BLaER1 treated with 17β-estradiol and CSF1 and Interleukin-3, amounts not matched to agents 10 nM and 100 nM (cell line): ENCODE data around the gene MADCAM1.

Experiments
- H3K27ac ChIP-seq, 11 experiments: shearing (Covaris generic); formaldehyde crosslinking; 2 replicates each; pipeline ENCODE4 v1.8.1; 2022
- H3K27me3 ChIP-seq, 11 experiments: shearing (Covaris generic); formaldehyde crosslinking; 2 replicates each; pipeline ENCODE4 v1.8.1; 2022
- H3K36me3 ChIP-seq, 11 experiments: shearing (Covaris generic); formaldehyde crosslinking; 2 replicates each; pipeline ENCODE4 v1.8.1; 2022
- H3K4me1 ChIP-seq, 10 experiments: shearing (Covaris generic); formaldehyde crosslinking; 2 replicates each; pipeline ENCODE4 v1.8.1; 2022
- H3K4me2 ChIP-seq, 11 experiments: shearing (Covaris generic); formaldehyde crosslinking; 2 replicates each; pipeline ENCODE4 v1.8.1; 2022
- H3K4me3 ChIP-seq, 10 experiments: shearing (Covaris generic); formaldehyde crosslinking; 2 replicates each; pipeline ENCODE4 v1.8.1; 2022
- H3K9ac ChIP-seq, 11 experiments: shearing (Covaris generic); formaldehyde crosslinking; 2 replicates each; pipeline ENCODE4 v1.8.1; 2022
- H3K9me3 ChIP-seq, 11 experiments: shearing (Covaris generic); formaldehyde crosslinking; replicated peaks in 1 of 11; 2 replicates each; pipeline ENCODE4 v1.8.1; 2022
- H4K20me1 ChIP-seq, 11 experiments: shearing (Covaris generic); formaldehyde crosslinking; 2 replicates each; pipeline ENCODE4 v1.8.1; 2022
- Cebpa-rat ChIP-seq, 11 experiments: shearing (Covaris generic); IDR thresholded peaks; 2 replicates each; pipeline ENCODE4 v1.8.1; 2022

The MADCAM1 gene

DNA sequence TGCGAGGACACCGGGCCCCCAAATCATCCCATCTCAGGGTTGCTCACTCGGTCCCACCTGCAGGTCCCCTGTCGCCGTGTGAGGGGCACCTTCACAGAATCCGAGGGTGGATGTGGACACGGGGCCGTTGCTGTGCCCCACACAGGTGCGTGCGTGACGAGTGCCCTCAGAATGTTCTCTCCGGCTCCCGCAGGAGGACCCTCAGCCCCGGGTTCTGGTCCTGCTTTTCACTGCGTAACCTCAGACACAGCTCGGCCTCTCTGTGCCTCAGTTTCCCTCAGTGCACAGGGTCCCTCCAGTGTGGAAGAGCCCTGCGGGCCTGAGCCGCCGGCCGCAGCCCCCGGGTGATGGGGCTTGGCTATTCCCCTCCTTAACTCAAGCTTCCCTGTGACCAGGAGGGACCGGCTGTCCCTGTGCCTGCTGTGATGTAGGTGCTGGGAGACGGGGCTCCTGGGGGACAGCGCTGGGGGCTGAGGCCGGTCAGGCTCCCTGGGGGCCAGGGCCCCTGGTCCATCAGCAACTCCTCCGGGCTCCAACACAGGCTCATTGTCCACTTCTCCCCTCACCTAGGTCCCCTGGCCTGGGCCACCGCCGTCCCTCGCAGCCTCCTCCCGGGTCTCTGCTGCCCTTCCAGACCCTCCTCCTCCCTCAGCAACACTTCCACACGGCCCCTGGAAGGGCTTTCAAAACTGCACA lies 40.3 kb upstream of the MADCAM1 start:
- Histone ChIP-seq H4K20me1 (no peaks in the 10 kb centered on the region), H3K4me3 (no peak overlapping the region), H3K4me2 (no peak overlapping the region), H3K27ac (no peak overlapping the region), H3K27me3 (no peaks in the 10 kb centered on the region), H3K9me3 (peaks cover 42 to 73% (median 51%) of the 10 kb centered on the region in 11 experiments), H3K9ac (no peak overlapping the region), H3K36me3 (no peaks in the 10 kb centered on the region), H3K4me1 (no peaks in the 10 kb centered on the region)
- no peak for TF ChIP-seq Cebpa-rat (IDR thresholded peaks at IDR 0.05)

DNA sequence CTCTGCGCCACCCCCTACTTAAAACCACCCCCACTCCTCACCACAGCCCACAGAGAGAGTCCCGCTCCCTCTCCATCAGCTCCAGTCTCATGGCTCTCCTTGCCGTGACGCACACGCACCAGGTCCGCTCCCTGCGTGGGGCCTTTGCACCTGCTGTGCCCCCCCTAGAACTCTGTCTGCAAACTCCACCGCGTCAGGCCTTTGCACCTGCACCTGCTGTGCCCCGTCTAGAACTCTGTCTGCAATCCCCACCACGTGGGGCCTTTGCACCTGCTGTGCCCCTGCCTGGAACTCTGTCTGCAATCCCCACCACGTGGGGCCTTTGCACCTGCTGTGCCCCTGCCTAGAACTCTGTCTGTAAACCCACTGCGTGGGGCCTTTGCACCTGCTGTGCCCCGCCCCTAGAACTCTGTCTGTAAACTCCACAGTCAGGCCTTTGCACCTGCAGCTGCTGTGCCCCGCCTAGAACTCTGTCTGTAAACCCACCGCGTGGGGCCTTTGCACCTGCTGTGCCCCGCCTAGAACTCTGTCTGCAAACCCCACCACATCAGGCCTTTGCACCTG lies 39.7 kb upstream of the MADCAM1 start:
- Histone ChIP-seq H3K9me3 (peaks cover 36 to 67% (median 45%) of the 10 kb centered on the region in 11 experiments), H3K4me3 (no peak overlapping the region), H3K27me3 (no peaks in the 10 kb centered on the region), H3K9ac (no peak overlapping the region), H3K36me3 (no peaks in the 10 kb centered on the region), H3K4me2 (no peak overlapping the region), H3K27ac (no peak overlapping the region), H3K4me1 (no peaks in the 10 kb centered on the region), H4K20me1 (no peaks in the 10 kb centered on the region)
- TF ChIP-seq Cebpa-rat (IDR thresholded peaks at IDR 0.05) = no peak

DNA sequence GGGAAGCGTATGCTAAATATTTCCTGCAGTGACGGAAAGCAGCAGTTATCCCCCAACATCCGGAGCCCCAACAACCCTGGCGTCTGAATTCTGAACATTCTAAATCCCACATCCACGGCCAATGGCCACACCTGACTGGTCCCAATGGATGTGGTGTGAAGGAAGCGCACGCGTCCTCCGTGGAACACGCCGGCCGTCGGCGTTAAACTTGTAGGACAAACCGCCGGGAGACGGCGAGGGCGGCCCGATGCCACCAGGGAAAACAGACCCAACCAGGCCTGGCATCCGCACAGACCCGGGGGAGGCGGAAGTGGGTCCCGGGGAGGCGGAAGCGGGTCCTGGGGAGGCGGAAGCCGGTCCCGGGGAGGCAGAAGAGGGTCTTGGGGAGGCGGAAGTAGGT lies 38.6 kb upstream of the MADCAM1 start:
- no peak overlapping the region for H3K4me3 ChIP-seq
- H3K4me1 ChIP-seq = no peaks in the 10 kb centered on the region
- no peaks in the 10 kb centered on the region for H3K36me3 ChIP-seq
- TF ChIP-seq Cebpa-rat (IDR thresholded peaks at IDR 0.05) = no peak
- H3K9me3 ChIP-seq = peaks cover 30 to 64% (median 38%) of the 10 kb centered on the region in 11 experiments
- no peak overlapping the region for H3K27ac ChIP-seq
- no peaks in the 10 kb centered on the region for H3K27me3 ChIP-seq
- H3K9ac ChIP-seq = no peak overlapping the region
- H4K20me1 ChIP-seq = no peaks in the 10 kb centered on the region
- H3K4me2 ChIP-seq = no peak overlapping the region

DNA sequence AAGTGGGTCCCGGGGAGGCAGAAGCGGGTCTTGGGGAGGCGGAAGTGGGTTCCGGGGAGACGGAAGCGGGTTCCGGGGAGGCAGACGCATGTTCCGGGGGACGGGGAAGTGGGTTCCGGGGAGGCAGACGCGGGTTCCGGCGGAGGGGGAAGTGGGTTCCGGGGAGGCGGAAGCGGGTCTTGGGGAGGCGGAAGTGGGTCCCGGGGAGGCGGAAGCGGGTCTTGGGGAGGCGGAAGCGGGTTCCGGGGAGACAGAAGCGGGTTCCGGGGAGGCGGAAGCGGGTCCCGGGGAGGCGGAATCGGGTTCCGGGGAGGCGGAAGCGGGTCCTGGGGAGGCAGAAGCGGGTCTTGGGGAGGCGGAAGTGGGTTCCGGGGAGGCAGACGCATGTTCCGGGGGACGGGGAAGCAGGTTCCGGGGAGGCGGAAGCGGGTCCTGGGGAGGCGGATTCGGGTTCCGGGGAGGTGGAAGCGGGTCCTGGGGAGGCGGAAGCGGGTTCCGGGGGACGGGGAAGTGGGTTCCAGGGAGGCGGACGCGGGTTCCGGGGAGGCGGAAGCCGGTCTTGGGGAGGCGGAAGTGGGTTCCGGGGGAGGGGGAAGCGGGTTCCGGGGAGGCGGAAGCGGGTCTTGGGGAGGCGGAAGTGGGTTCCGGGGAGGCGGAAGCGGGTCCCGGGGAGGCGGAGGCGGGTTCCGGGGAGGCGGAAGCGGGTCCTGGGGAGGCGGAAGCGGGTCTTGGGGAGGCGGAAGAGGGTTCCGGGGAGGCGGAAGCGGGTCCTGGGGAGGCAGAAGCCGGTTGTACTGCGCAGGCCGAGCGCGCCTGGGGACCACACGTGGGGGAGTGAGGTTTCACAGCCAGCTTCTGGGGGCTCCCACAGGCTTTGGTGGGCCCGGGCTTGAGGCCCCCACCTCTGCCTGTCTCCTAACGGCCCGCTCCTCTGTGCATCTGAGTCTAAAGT lies 37.9 kb upstream of the MADCAM1 start:
- H3K36me3 ChIP-seq = no peaks in the 10 kb centered on the region
- H4K20me1 ChIP-seq = no peaks in the 10 kb centered on the region
- no peak overlapping the region for H3K9ac ChIP-seq
- H3K9me3 ChIP-seq = peaks cover 24 to 58% (median 34%) of the 10 kb centered on the region in 11 experiments
- no peaks in the 10 kb centered on the region for H3K27me3 ChIP-seq
- no peak overlapping the region for H3K4me3 ChIP-seq
- no peaks in the 10 kb centered on the region for H3K4me1 ChIP-seq
- no peak overlapping the region for H3K4me2 ChIP-seq
- TF ChIP-seq Cebpa-rat (IDR thresholded peaks at IDR 0.05) = no peak
- no peak overlapping the region for H3K27ac ChIP-seq

DNA sequence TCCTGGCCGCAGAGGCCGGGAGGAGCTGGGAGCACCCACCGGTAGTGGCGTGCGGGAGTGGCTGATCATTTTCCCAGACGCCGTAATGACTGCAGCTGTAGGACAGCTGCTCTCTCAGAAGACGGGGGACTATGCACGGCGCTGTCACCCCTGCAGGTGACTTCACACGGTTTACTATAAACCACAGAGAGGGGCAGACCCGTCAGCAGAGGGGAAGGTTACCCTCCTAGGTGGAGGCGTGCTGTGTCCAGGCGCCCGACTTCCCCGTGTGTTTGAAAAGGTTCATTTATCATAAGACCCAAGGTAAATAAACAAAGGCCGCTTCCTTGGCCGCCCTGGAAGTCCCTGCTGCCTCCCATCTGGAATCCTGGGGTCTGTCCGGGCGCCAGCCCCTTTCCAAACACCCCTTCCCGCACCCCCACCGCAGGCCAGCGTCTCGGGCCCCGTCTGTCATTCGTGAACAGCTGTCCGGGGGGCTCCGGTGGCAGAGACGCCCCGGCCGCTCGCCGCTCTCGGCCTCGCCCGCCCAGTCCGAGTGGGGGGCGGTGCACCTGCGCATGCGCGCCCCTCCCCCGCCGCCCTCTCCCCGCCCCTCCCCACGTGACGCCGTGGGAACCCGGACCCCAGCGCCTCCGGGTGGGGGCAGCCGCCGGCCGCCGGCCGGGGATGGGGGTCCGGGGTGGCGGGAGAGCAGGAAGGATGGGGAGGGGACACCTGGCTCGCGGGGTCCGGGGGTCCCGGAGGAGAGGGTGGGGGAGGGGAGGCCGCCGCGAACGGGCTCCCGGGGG lies 36.4 kb upstream of the MADCAM1 start:
- Histone ChIP-seq H3K4me2 (no peak overlapping the region), H4K20me1 (no peaks in the 10 kb centered on the region), H3K27ac (no peak overlapping the region), H3K4me1 (no peaks in the 10 kb centered on the region), H3K9ac (no peak overlapping the region), H3K36me3 (no peaks in the 10 kb centered on the region), H3K4me3 (no peak overlapping the region), H3K9me3 (peaks cover 23 to 55% (median 35%) of the 10 kb centered on the region in 11 experiments), H3K27me3 (no peaks in the 10 kb centered on the region)
- TF ChIP-seq Cebpa-rat (IDR thresholded peaks at IDR 0.05) = no peak

DNA sequence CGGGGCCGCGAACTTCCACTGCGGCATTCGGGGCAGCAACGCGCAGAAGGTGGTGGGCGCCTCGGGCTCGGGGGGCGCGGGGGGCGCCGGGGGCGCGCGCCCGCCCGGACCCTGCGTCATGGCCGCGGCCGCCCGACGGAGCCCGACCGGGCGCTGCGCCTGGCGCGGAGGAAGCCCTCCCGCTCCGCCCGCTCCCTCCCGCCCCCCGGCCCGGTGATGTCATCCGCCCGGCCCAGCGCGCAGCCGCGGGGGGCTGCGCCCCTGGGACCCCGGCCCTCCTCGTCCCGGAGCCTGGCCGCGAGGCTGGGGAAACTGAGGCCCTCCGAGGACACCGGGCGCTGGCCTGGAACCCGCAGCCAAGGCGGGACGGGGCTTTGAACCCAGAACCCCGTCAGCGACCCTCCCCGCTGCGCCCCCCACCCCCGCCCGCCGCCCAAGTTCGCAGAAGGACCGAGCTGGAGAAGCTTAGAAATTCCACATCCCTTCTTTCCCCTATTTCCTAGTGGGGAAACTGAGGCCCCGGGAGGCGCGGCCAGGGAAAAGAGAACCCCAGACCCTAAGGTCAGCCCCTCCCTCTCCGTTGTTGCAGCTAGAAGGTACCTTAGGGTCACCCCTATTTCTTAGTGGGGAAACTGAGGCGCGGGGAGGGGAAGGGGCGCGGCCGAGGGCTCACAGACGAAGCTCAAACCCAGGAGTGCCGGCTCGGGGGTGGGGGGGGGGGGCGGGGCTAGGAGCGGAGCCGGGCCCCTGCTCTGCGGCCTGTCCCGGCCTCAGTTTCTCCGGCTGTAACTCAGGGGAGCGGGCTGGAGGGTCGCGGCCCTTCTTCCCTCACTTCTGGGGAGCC lies 35.2 kb upstream of the MADCAM1 start, which contains the start of gene SHC2:
SHC2 (minus strand) TSS at position 157 of the 844 bp plus-strand sequence; CDS start at position 120, 37 bp downstream.
- no peak within 1 kb of the TSS for H3K4me3 ChIP-seq
- TF ChIP-seq Cebpa-rat (IDR thresholded peaks at IDR 0.05) = no peak
- H3K4me2 ChIP-seq = no peak within 1 kb of the TSS
- no peak within 1 kb of the TSS for H3K9ac ChIP-seq
- H3K4me1 ChIP-seq = no peaks in the 10 kb centered on the region
- H4K20me1 ChIP-seq = no peaks in the 10 kb centered on the region
- H3K36me3 ChIP-seq = no peaks in the 10 kb centered on the region
- peaks cover 23 to 55% (median 35%) of the 10 kb centered on the region in 11 experiments for H3K9me3 ChIP-seq
- H3K27me3 ChIP-seq = no peaks in the 10 kb centered on the region
- no peak within 1 kb of the TSS for H3K27ac ChIP-seq

DNA sequence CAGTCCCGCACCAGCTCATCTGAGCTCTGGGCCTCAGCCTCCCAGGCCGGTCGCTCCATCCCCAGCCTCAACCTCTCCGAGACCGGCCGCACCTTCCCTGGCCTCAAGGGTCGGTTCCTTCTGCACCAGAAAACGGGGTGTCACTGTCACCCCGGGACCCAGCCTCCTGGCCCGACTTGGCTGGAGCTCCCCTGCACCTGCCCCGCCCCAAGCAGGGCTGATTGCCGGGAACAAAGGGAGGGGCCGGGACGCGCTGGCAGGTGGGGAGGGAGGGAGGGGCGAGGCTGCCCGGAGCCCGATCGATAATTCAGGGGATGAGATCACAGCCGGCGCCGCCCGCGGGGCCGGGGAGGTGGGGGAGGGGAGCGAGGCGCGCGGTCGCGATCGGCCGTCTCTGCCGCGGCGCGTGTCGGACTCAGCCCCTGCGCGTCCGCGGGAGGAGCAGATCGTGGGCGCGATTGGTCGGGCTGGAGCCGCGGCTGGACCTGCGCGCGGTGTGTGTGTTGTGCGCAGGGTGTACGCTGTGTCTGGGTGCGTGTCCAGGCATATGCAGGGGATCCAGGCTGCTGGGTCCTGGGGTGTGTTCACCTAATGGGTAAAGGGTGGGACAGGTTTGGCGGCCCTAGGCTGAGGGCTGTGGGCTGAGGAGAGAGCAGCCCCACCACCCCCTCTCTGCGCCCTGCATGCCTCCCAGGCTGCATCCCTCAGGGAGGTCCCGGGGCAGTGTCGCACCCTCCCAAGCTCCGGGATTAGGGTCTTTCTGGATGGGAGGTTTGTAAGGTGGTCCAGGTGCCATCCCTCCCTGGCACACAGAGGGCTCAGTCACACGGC lies 34.4 kb upstream of the MADCAM1 start:
- peaks cover 23 to 52% (median 35%) of the 10 kb centered on the region in 11 experiments for H3K9me3 ChIP-seq
- no peaks in the 10 kb centered on the region for H3K4me1 ChIP-seq
- H4K20me1 ChIP-seq = no peaks in the 10 kb centered on the region
- H3K27ac ChIP-seq = no peak overlapping the region
- no peak for TF ChIP-seq Cebpa-rat (IDR thresholded peaks at IDR 0.05)
- H3K4me2 ChIP-seq = no peak overlapping the region
- H3K36me3 ChIP-seq = no peaks in the 10 kb centered on the region
- no peak overlapping the region for H3K9ac ChIP-seq
- no peaks in the 10 kb centered on the region for H3K27me3 ChIP-seq
- H3K4me3 ChIP-seq = no peak overlapping the region
